Mesenchymal stem cell (in vitro differentiated cells and primary cell): ENCODE data around the gene SUGCT.

Experiments used
- DNase-seq: peaks from one replicate; pipeline ENCODE4 v3.0.0-alpha.2; 2013
- H2AFZ ChIP-seq: one replicate; pipeline ENCODE4 v1.6.1; 2013; ENCODE audit warnings: low read depth, mild to moderate bottlenecking, control low read depth, inconsistent platforms, low read length, moderate library complexity
- H2AK5ac ChIP-seq: 2 replicates; pipeline ENCODE4 v1.6.1; 2013; ENCODE audit warnings: low read length, moderate library complexity, mild to moderate bottlenecking, inconsistent platforms; ENCODE audit not compliant: severe bottlenecking
- H2BK120ac ChIP-seq: one replicate; pipeline ENCODE4 v1.6.1; 2013; ENCODE audit warnings: low read depth, mild to moderate bottlenecking, inconsistent platforms, low read length, moderate library complexity
- H2BK12ac ChIP-seq, 2 experiments: one replicate each; pipeline ENCODE4 v1.6.1; 2013; ENCODE audit warnings: inconsistent platforms in 2 of 2, low read length in 2 of 2, mild to moderate bottlenecking in 2 of 2, moderate library complexity in 2 of 2, control low read depth in 1 of 2
- H2BK15ac ChIP-seq: one replicate; pipeline ENCODE4 v1.6.1; 2013; ENCODE audit warnings: mild to moderate bottlenecking, low read depth, inconsistent platforms; ENCODE audit not compliant: poor library complexity, severe bottlenecking
- H2BK5ac ChIP-seq: 2 replicates; pipeline ENCODE4 v1.6.1; 2013; ENCODE audit warnings: low read depth, mild to moderate bottlenecking, low read length, control low read depth, inconsistent platforms; ENCODE audit not compliant: poor library complexity, severe bottlenecking
- H3K14ac ChIP-seq, 2 experiments: one replicate each; pipeline ENCODE4 v1.6.1; 2013; ENCODE audit warnings: inconsistent platforms in 2 of 2, low read length in 2 of 2, control low read depth in 1 of 2, mild to moderate bottlenecking in 1 of 2, moderate library complexity in 1 of 2
- H3K18ac ChIP-seq, 2 experiments: one replicate each; pipeline ENCODE4 v1.6.1; 2013; ENCODE audit warnings: inconsistent platforms in 2 of 2, low read length in 2 of 2, control low read depth in 1 of 2, low read depth in 1 of 2, mild to moderate bottlenecking in 1 of 2
- H3K23ac ChIP-seq, 2 experiments: one replicate each; pipeline ENCODE4 v1.6.1; 2013; ENCODE audit warnings: inconsistent platforms in 2 of 2, low read length in 2 of 2, mild to moderate bottlenecking in 2 of 2, moderate library complexity in 2 of 2, control low read depth in 1 of 2
- H3K27ac ChIP-seq: 2 replicates; pipeline ENCODE4 v1.5.1; 2013; ENCODE audit warnings: mild to moderate bottlenecking, moderate library complexity, low read length, control low read depth, inconsistent platforms; ENCODE audit not compliant: poor library complexity, severe bottlenecking
- H3K27me3 ChIP-seq, 2 experiments: 2 replicates each; pipeline versions ENCODE4 v1.6.1 to v1.7.0; 2013; ENCODE audit warnings: low read length in 2 of 2, mild to moderate bottlenecking in 2 of 2, moderate library complexity in 2 of 2, control low read depth in 1 of 2, inconsistent platforms in 1 of 2; ENCODE audit not compliant: control insufficient read depth in 1 of 2, insufficient read depth in 1 of 2
- H3K36me3 ChIP-seq, 2 experiments: 2 replicates each; pipeline versions ENCODE4 v1.6.1 to v1.7.0; 2013; ENCODE audit warnings: low read length in 2 of 2, control low read depth in 1 of 2, inconsistent platforms in 1 of 2, low read depth in 1 of 2, mild to moderate bottlenecking in 1 of 2; ENCODE audit not compliant: insufficient read depth in 2 of 2, control insufficient read depth in 1 of 2
- H3K4ac ChIP-seq, 2 experiments: one replicate each; pipeline ENCODE4 v1.6.1; 2013; ENCODE audit warnings: inconsistent platforms in 2 of 2, low read length in 2 of 2, mild to moderate bottlenecking in 2 of 2, moderate library complexity in 2 of 2, control low read depth in 1 of 2, low read depth in 1 of 2
- H3K4me1 ChIP-seq: 2 replicates; pipeline ENCODE4 v1.6.1; 2013; ENCODE audit warnings: low read depth, low read length, control low read depth; ENCODE audit not compliant: control insufficient read depth, insufficient read depth
- H3K4me2 ChIP-seq: 2 replicates; pipeline ENCODE4 v1.6.1; 2013; ENCODE audit warnings: low read length, mild to moderate bottlenecking, inconsistent platforms; ENCODE audit not compliant: poor library complexity, severe bottlenecking
- H3K4me3 ChIP-seq, 2 experiments: 2 replicates each; pipeline versions ENCODE4 v1.5.1 to v1.7.0; 2013; ENCODE audit warnings: low read length in 2 of 2, mild to moderate bottlenecking in 2 of 2, control low read depth in 1 of 2, low read depth in 1 of 2; ENCODE audit not compliant: insufficient read depth in 1 of 2
- H3K79me1 ChIP-seq: replicated peaks from 2 replicates; pipeline ENCODE4 v1.6.1; 2013; ENCODE audit warnings: mild to moderate bottlenecking, control low read depth, low read length, inconsistent platforms; ENCODE audit not compliant: poor library complexity, severe bottlenecking
- H3K9ac ChIP-seq: 2 replicates; pipeline ENCODE4 v1.7.0; 2013; ENCODE audit warnings: mild to moderate bottlenecking, low read length, moderate library complexity
- H3K9me3 ChIP-seq: 2 replicates; pipeline ENCODE4 v1.7.0; 2013; ENCODE audit warnings: mild to moderate bottlenecking, low read length; ENCODE audit not compliant: control insufficient read depth
- H4K8ac ChIP-seq: one replicate; pipeline ENCODE4 v1.6.1; 2013; ENCODE audit warnings: inconsistent platforms, mild to moderate bottlenecking, low read length, moderate library complexity
- H4K91ac ChIP-seq: one replicate; pipeline ENCODE4 v1.6.1; 2013; ENCODE audit warnings: mild to moderate bottlenecking, low read length, inconsistent platforms
- WGBS: methylation state at CpG from one replicate; pipeline ENCODE4 v1.1.7; 2013; ENCODE audit warnings: mixed read lengths; 5-methylcytosine and 5-hydroxymethylcytosine counted together

The SUGCT gene

GRCh38 chr7:40231796-40232195 is 97.0 kb downstream of the SUGCT start:
- H3K4ac ChIP-seq = peak overlapping the region in 1 of 2 experiments; percentile 0
- H3K4me1 ChIP-seq = no peaks in the 10 kb centered on the region
- no peak overlapping the region for H3K4me3 ChIP-seq
- no peak overlapping the region for H2AFZ ChIP-seq
- no peak overlapping the region for H2BK12ac ChIP-seq
- H2BK15ac ChIP-seq = no peak overlapping the region
- H3K79me1 ChIP-seq = no peaks in the 10 kb centered on the region
- no peak overlapping the region for H3K23ac ChIP-seq
- H2BK120ac ChIP-seq = no peak overlapping the region
- no CpG with 5 or more reads among the region's 1 CpG for WGBS
- DNase-seq = no peak
- no peaks in the 10 kb centered on the region for H3K27me3 ChIP-seq
- H3K36me3 ChIP-seq = no peaks in the 10 kb centered on the region
- no peak overlapping the region for H2BK5ac ChIP-seq
- H3K14ac ChIP-seq = no peak overlapping the region
- no peak overlapping the region for H4K8ac ChIP-seq
- no peaks in the 10 kb centered on the region for H3K9me3 ChIP-seq
- H3K9ac ChIP-seq = no peak overlapping the region
- no peak overlapping the region for H2AK5ac ChIP-seq
- H3K4me2 ChIP-seq = no peak overlapping the region
- no peak overlapping the region for H3K27ac ChIP-seq
- H3K18ac ChIP-seq = no peak overlapping the region
- H4K91ac ChIP-seq = no peak overlapping the region

- no peak overlapping the region for H3K18ac ChIP-seq
- H3K4me1 ChIP-seq = no peaks in the 10 kb centered on the region
- H2BK120ac ChIP-seq = no peak overlapping the region
- no peak overlapping the region for H2AK5ac ChIP-seq
- H4K8ac ChIP-seq = no peak overlapping the region
- no peaks in the 10 kb centered on the region for H3K9me3 ChIP-seq
- H3K9ac ChIP-seq = peak overlapping the region; percentile 60
- H2BK12ac ChIP-seq = no peak overlapping the region
- 18% methylated on average over 5 of the region's 7 CpGs for WGBS
- no peak overlapping the region for H2BK15ac ChIP-seq
- H3K79me1 ChIP-seq = no peaks in the 10 kb centered on the region
- H3K23ac ChIP-seq = no peak overlapping the region
- H3K14ac ChIP-seq = no peak overlapping the region
- H4K91ac ChIP-seq = no peak overlapping the region
- H3K27ac ChIP-seq = no peak overlapping the region
- H3K4me2 ChIP-seq = no peak overlapping the region
- H2AFZ ChIP-seq = no peak overlapping the region
- no peaks in the 10 kb centered on the region for H3K27me3 ChIP-seq
- H2BK5ac ChIP-seq = peak overlapping the region; percentile 24
- peak; percentile 70 for DNase-seq
- H3K4ac ChIP-seq = no peak overlapping the region
- no peaks in the 10 kb centered on the region for H3K36me3 ChIP-seq
- no peak overlapping the region for H3K4me3 ChIP-seq
These were observed 97.6 kb downstream of the SUGCT start for GRCh38 chr7:40232242-40232893.

- Histone ChIP-seq H2AFZ (no peak overlapping the region), H3K18ac (no peak overlapping the region), H3K9ac (no peak overlapping the region), H3K36me3 (no peaks in the 10 kb centered on the region), H3K79me1 (no peaks in the 10 kb centered on the region), H2BK12ac (no peak overlapping the region), H2BK120ac (no peak overlapping the region), H3K23ac (no peak overlapping the region), H3K14ac (no peak overlapping the region), H3K4me1 (no peaks in the 10 kb centered on the region), H4K8ac (no peak overlapping the region), H3K4me3 (no peak overlapping the region), H3K9me3 (no peaks in the 10 kb centered on the region), H2AK5ac (no peak overlapping the region), H3K4ac (no peak overlapping the region), H3K4me2 (no peak overlapping the region), H2BK5ac (no peak overlapping the region), H2BK15ac (no peak overlapping the region), H3K27me3 (no peaks in the 10 kb centered on the region), H3K27ac (no peak overlapping the region), H4K91ac (no peak overlapping the region)
- WGBS = 68% methylated on average over 3 of the region's 4 CpGs
- DNase-seq = no peak
These were observed 99.2 kb downstream of the SUGCT start for GRCh38 chr7:40234046-40234445.

GRCh38 chr7:40234666-40235065 is 99.9 kb downstream of the SUGCT start:
- no peak overlapping the region for H3K14ac ChIP-seq
- no peak overlapping the region for H2BK12ac ChIP-seq
- no peaks in the 10 kb centered on the region for H3K36me3 ChIP-seq
- H3K4me1 ChIP-seq = no peaks in the 10 kb centered on the region
- WGBS = 100% methylated on average over 2 of the region's 8 CpGs
- DNase-seq = no peak
- peak overlapping the region; percentile 92 for H2AK5ac ChIP-seq
- no peaks in the 10 kb centered on the region for H3K9me3 ChIP-seq
- no peak overlapping the region for H3K23ac ChIP-seq
- H2BK120ac ChIP-seq = no peak overlapping the region
- no peak overlapping the region for H2BK5ac ChIP-seq
- H4K8ac ChIP-seq = no peak overlapping the region
- no peak overlapping the region for H2AFZ ChIP-seq
- no peak overlapping the region for H4K91ac ChIP-seq
- no peak overlapping the region for H3K4me3 ChIP-seq
- H3K9ac ChIP-seq = no peak overlapping the region
- H3K4ac ChIP-seq = no peak overlapping the region
- H3K4me2 ChIP-seq = no peak overlapping the region
- H3K18ac ChIP-seq = peak overlapping the region in 1 of 2 experiments; percentile 30
- no peak overlapping the region for H3K27ac ChIP-seq
- H3K27me3 ChIP-seq = no peaks in the 10 kb centered on the region
- no peaks in the 10 kb centered on the region for H3K79me1 ChIP-seq
- H2BK15ac ChIP-seq = no peak overlapping the region
